Measurements from ENCODE around the gene PHLDA1.

PHLDA1 gene

DNA sequence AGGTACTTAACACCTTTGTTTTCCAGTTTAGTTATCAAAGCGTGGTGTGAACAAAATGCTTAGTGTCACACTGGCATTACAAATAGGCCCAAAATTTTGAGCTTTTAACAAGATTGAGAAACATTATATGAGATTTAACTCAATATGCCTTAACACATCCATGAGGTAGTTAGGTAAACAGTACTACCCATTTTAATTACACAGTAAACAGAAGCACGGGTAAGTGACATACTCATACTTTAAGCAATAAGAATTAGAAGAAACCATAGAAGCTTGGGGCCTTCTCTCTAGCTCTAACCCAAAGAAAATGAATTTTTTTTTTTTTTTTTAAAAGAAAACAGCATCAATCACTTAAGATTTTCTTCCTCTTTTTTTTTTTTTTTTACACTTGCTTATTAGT lies 15.5 kb upstream of the PHLDA1 start:
- H3K4me3 ChIP-seq (ENCODE audit: low read depth, low read length) = no peak overlapping the region
- no peak for DNase-seq (ENCODE audit: low read depth)
- TF ChIP-seq, protein P1, sequence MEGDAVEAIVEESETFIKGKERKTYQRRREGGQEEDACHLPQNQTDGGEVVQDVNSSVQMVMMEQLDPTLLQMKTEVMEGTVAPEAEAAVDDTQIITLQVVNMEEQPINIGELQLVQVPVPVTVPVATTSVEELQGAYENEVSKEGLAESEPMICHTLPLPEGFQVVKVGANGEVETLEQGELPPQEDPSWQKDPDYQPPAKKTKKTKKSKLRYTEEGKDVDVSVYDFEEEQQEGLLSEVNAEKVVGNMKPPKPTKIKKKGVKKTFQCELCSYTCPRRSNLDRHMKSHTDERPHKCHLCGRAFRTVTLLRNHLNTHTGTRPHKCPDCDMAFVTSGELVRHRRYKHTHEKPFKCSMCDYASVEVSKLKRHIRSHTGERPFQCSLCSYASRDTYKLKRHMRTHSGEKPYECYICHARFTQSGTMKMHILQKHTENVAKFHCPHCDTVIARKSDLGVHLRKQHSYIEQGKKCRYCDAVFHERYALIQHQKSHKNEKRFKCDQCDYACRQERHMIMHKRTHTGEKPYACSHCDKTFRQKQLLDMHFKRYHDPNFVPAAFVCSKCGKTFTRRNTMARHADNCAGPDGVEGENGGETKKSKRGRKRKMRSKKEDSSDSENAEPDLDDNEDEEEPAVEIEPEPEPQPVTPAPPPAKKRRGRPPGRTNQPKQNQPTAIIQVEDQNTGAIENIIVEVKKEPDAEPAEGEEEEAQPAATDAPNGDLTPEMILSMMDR (IDR thresholded peaks at IDR 0.05; ENCODE audit: low read depth, low read length) = no peak
- TF ChIP-seq MYC (IDR thresholded peaks at IDR 0.05; ENCODE audit: low read depth, low read length) (no peak), POLR2A (IDR thresholded peaks at IDR 0.05; ENCODE audit: extremely low read depth, insufficient read length) (no peak)
- TF ChIP-seq, protein P2, sequence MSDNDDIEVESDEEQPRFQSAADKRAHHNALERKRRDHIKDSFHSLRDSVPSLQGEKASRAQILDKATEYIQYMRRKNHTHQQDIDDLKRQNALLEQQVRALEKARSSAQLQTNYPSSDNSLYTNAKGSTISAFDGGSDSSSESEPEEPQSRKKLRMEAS (IDR thresholded peaks at IDR 0.05; ENCODE audit: low read depth, low read length) = no peak

DNA sequence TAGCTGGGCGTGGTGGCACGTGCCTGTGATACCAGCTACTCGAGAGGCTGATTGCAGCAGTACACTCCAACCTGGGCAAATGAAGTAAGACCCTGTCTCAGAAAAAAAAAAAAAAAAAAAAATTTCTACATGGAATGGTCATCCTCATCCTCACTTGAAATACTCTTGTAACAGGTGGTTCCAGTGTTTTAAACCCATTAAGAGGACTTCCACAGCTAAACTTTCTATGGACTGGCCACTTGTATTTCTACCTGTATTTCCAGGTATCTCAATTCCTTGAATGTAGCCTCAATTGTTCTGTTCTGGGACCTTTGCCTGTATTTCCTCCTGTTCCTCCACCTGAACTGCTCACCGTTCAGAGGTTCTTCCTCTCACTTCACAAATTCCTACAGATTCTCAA lies 11.8 kb upstream of the PHLDA1 start:
- H3K4me3 ChIP-seq (ENCODE audit: low read depth, low read length) = no peak overlapping the region
- no peak for TF ChIP-seq POLR2A (IDR thresholded peaks at IDR 0.05; ENCODE audit: extremely low read depth, insufficient read length)
- TF ChIP-seq, protein P2 (IDR thresholded peaks at IDR 0.05; ENCODE audit: low read depth, low read length) = no peak
- TF ChIP-seq, protein P1 (IDR thresholded peaks at IDR 0.05; ENCODE audit: low read depth, low read length) = no peak
- no peak for DNase-seq (ENCODE audit: low read depth)

DNA sequence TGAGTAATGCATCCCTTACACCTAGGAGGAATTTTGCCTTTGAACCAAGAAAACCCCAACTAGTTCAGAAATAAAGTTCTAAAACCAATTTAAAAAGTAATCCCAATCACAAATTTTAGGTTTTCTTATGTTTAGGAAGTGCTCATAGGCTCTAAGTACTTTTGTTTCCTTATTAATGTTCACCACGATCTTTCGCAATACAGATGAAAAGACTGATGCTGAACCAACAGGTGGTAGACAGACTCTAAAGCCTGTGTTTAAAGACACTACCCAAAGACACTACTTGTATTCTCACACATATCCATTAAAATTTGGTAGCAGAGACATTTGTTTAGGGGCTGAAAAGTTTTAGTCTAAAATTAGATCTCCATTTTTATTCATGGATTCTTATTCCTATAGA lies 10.6 kb upstream of the PHLDA1 start:
- TF ChIP-seq MYC (IDR thresholded peaks at IDR 0.05; ENCODE audit: low read depth, low read length) = no peak
- TF ChIP-seq, protein P2 (IDR thresholded peaks at IDR 0.05; ENCODE audit: low read depth, low read length) = no peak
- TF ChIP-seq, protein P1 (IDR thresholded peaks at IDR 0.05; ENCODE audit: low read depth, low read length) = no peak
- TF ChIP-seq POLR2A (IDR thresholded peaks at IDR 0.05; ENCODE audit: extremely low read depth, insufficient read length) = no peak
- peak; percentile 59 for DNase-seq (ENCODE audit: low read depth)

DNA sequence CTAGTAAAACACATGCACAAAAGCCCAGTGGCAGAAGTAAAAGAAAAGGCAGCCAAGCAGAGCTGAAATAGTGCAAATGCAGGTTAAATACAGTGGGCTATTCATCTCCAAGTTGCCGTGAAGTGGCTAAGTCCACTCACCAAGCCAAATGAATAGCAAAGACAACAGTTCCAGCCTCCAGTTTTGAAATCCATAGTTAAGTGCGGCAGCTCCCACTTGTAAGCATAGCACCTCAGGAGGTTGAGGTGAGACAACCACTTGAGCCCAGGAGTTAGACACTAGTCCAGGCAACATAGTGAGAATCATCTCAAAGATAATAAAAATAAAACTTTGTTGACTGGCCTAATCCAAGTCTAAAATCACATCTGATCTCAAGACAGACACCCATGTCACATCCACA lies 9.8 kb upstream of the PHLDA1 start:
- TF ChIP-seq POLR2A (IDR thresholded peaks at IDR 0.05; ENCODE audit: extremely low read depth, insufficient read length) (no peak), MYC (IDR thresholded peaks at IDR 0.05; ENCODE audit: low read depth, low read length) (no peak)
- TF ChIP-seq, protein P2 (IDR thresholded peaks at IDR 0.05; ENCODE audit: low read depth, low read length) = no peak
- TF ChIP-seq, protein P1 (IDR thresholded peaks at IDR 0.05; ENCODE audit: low read depth, low read length) = no peak
- DNase-seq (ENCODE audit: low read depth) = no peak
- no peak overlapping the region for H3K4me3 ChIP-seq (ENCODE audit: low read depth, low read length)

More for the DNA sequence above, 10.6 kb upstream of the PHLDA1 start:
- H3K4me3 ChIP-seq (ENCODE audit: low read depth, low read length) = no peak overlapping the region

DNA sequence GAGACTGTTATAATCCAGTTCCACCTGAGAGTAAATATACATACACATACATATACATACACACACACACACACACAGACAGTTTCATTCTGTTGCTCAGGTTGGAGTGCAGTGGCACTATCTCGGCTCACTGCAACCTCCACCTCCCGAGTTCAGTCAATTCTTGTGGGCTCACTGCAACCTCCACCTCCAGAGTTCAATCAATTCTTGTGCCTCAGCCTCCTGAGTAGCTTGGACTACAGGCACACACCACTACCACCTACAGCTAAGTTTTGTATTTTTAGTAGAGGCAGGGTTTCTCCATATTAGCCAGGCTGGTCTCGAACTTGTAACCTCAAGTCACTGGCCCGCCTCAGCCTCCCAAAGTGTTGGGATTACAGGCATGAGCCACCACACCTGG lies 8.9 kb upstream of the PHLDA1 start:
- no peak for TF ChIP-seq MYC (IDR thresholded peaks at IDR 0.05; ENCODE audit: low read depth, low read length)
- TF ChIP-seq, protein P2 (IDR thresholded peaks at IDR 0.05; ENCODE audit: low read depth, low read length) = no peak
- TF ChIP-seq, protein P1 (IDR thresholded peaks at IDR 0.05; ENCODE audit: low read depth, low read length) = no peak
- no peak for TF ChIP-seq POLR2A (IDR thresholded peaks at IDR 0.05; ENCODE audit: extremely low read depth, insufficient read length)
- no peak for DNase-seq (ENCODE audit: low read depth)

DNA sequence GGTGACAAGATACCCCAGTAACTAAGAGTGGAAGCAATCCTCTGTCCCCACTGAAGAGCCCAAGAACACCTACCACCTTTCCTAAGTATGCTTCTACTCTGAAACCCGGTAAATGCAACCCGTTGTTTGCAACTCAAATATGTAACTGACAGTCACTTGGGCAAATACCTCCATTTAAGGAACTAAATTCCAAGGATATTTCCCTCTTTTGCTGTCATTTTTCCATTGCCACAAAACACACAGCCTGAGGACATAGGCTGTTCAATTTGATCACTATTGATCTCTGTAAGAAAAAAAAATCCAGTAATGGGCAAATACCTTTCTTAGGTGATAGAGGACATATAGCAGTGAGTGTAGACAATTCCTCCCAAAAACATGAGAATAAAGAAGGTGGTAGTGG lies 6.6 kb upstream of the PHLDA1 start:
- TF ChIP-seq POLR2A (IDR thresholded peaks at IDR 0.05; ENCODE audit: extremely low read depth, insufficient read length) = no peak
- no peak for TF ChIP-seq MYC (IDR thresholded peaks at IDR 0.05; ENCODE audit: low read depth, low read length)
- TF ChIP-seq, protein P1 (IDR thresholded peaks at IDR 0.05; ENCODE audit: low read depth, low read length) = no peak
- TF ChIP-seq, protein P2 (IDR thresholded peaks at IDR 0.05; ENCODE audit: low read depth, low read length) = no peak
- no peak overlapping the region for H3K4me3 ChIP-seq (ENCODE audit: low read depth, low read length)
- DNase-seq (ENCODE audit: low read depth) = no peak

More for the DNA sequence above, 8.9 kb upstream of the PHLDA1 start:
- no peak overlapping the region for H3K4me3 ChIP-seq (ENCODE audit: low read depth, low read length)

All from NB4 (cell line).